NCI-H524 treated with DMSO at 0.1 percent for 48 hours (cell line): ENCODE results near the gene STK35.
"Not testable (repeated sequence)": the region's sequence is repeated elsewhere in the genome, so short reads cannot be mapped to it uniquely, and the experiment has no call there.

Experiments
- DNase-seq: peaks from one replicate; lab custom pipeline; 2025; lab: John Stamatoyannopoulos, UW

The STK35 gene

GRCh38 chr20:2156666-2157624 lies 55.3 kb downstream of the STK35 start:
- no peak for DNase-seq

GRCh38 chr20:2162125-2162822 lies 60.6 kb downstream of the STK35 start:
- no peak for DNase-seq

- DNase-seq: no peak
These were observed 61.2 kb downstream of the STK35 start for GRCh38 chr20:2162823-2163166.

- DNase-seq: no peak
These were observed 61.7 kb downstream of the STK35 start for GRCh38 chr20:2163312-2163711.

- DNase-seq: no peak
These were observed 62.1 kb downstream of the STK35 start for GRCh38 chr20:2163757-2164156.

- DNase-seq: no peak
These were observed 62.8 kb downstream of the STK35 start for GRCh38 chr20:2164421-2164820.

- no peak for DNase-seq
These were observed 63.3 kb downstream of the STK35 start for GRCh38 chr20:2164966-2165365.

GRCh38 chr20:2165871-2166270 lies 64.2 kb downstream of the STK35 start:
- no peak for DNase-seq

GRCh38 chr20:2167112-2167511 lies 65.5 kb downstream of the STK35 start:
- no peak for DNase-seq

GRCh38 chr20:2168946-2169345 lies 67.3 kb downstream of the STK35 start:
- no peak for DNase-seq

GRCh38 chr20:2169456-2170088 lies 67.9 kb downstream of the STK35 start:
- DNase-seq: no peak

- no peak for DNase-seq
These were observed 68.8 kb downstream of the STK35 start for GRCh38 chr20:2170404-2170803.

GRCh38 chr20:2171266-2171790 lies 69.7 kb downstream of the STK35 start:
- no peak for DNase-seq

- DNase-seq: not testable (repeated sequence)
These were observed 70.2 kb downstream of the STK35 start for GRCh38 chr20:2171840-2172239.

GRCh38 chr20:2172305-2173175 lies 70.9 kb downstream of the STK35 start:
- no peak for DNase-seq

GRCh38 chr20:2173186-2173585 lies 71.6 kb downstream of the STK35 start:
- DNase-seq: no peak

GRCh38 chr20:2174067-2174466 lies 72.4 kb downstream of the STK35 start:
- DNase-seq: no peak

GRCh38 chr20:2176946-2177345 lies 75.3 kb downstream of the STK35 start:
- no peak for DNase-seq

GRCh38 chr20:2178318-2179232 lies 76.9 kb downstream of the STK35 start:
- DNase-seq: no peak

- DNase-seq: no peak
These were observed 77.6 kb downstream of the STK35 start for GRCh38 chr20:2179233-2179580.

- no peak for DNase-seq
These were observed 78.3 kb downstream of the STK35 start for GRCh38 chr20:2179949-2180348.
